ENCODE results near the gene CLCN4. TPM values are rescaled to one million over a fixed set of nuclear protein-coding genes. Genes with fewer than 3 reads are reported as not detected.

CLCN4 gene
- total RNA-seq, 3 donors from 2014 or later, result 2.9 to 4.7 (median 3.7) TPM

- no peak overlapping the region for H3K4me3 ChIP-seq
- H3K36me3 ChIP-seq, result no peaks in the 10 kb centered on the region
- no peak for DNase-seq (ENCODE audit: low spot score in 2 of 2)
- no peaks in the 10 kb centered on the region for H3K9me3 ChIP-seq
- intact Hi-C loops (cut with DNase I; ENCODE audit: low total_unique reads), result no loop called here
- TF ChIP-seq POLR2AphosphoS5 (IDR thresholded peaks at IDR 0.05), result no peak
- TF ChIP-seq POLR2A (IDR thresholded peaks at IDR 0.05), result no peak
- no peak for TF ChIP-seq CTCF (IDR thresholded peaks at IDR 0.05)
- no peaks in the 10 kb centered on the region for H3K4me1 ChIP-seq
- H3K27ac ChIP-seq, result no peak overlapping the region
- peaks cover 0 to 20% of the 10 kb centered on the region in 2 donors for H3K27me3 ChIP-seq
Observed at GRCh38 chrX:10110984-10111363, 45.8 kb upstream of the CLCN4 start.

- H3K36me3 ChIP-seq, result no peaks in the 10 kb centered on the region
- H3K9me3 ChIP-seq, result no peaks in the 10 kb centered on the region
- TF ChIP-seq POLR2A (IDR thresholded peaks at IDR 0.05) (no peak), POLR2AphosphoS5 (IDR thresholded peaks at IDR 0.05) (no peak), CTCF (IDR thresholded peaks at IDR 0.05) (no peak)
- H3K27me3 ChIP-seq, result peaks cover 0 to 20% of the 10 kb centered on the region in 2 donors
- H3K27ac ChIP-seq, result no peak overlapping the region
- H3K4me1 ChIP-seq, result no peaks in the 10 kb centered on the region
- no peak overlapping the region for H3K4me3 ChIP-seq
- no peak for DNase-seq (ENCODE audit: low spot score in 2 of 2)
- intact Hi-C loops (cut with DNase I; ENCODE audit: low total_unique reads), result no loop called here
Observed at GRCh38 chrX:10111364-10112148, 45.2 kb upstream of the CLCN4 start.

- Histone ChIP-seq H3K36me3 (no peaks in the 10 kb centered on the region), H3K27me3 (peaks cover 0 to 26% of the 10 kb centered on the region in 2 donors), H3K9me3 (no peaks in the 10 kb centered on the region), H3K4me3 (no peak overlapping the region), H3K4me1 (no peaks in the 10 kb centered on the region), H3K27ac (no peak overlapping the region)
- intact Hi-C loops (cut with DNase I; ENCODE audit: low total_unique reads), result no loop called here
- no peak for DNase-seq (ENCODE audit: low spot score in 2 of 2)
- TF ChIP-seq POLR2AphosphoS5 (IDR thresholded peaks at IDR 0.05) (no peak), CTCF (IDR thresholded peaks at IDR 0.05) (no peak), POLR2A (IDR thresholded peaks at IDR 0.05) (no peak)
Observed at GRCh38 chrX:10112510-10112909, 44.3 kb upstream of the CLCN4 start.

- Histone ChIP-seq H3K27ac (no peak overlapping the region), H3K9me3 (no peaks in the 10 kb centered on the region), H3K4me3 (no peak overlapping the region), H3K36me3 (no peaks in the 10 kb centered on the region), H3K4me1 (no peaks in the 10 kb centered on the region), H3K27me3 (peaks cover 0 to 21% of the 10 kb centered on the region in 2 donors)
- intact Hi-C loops (cut with DNase I; ENCODE audit: low total_unique reads), result loop anchor here (5.0 kb wide), 2 partner anchors 118 to 942 kb away; no protein-coding TSS in a partner anchor
- DNase-seq (ENCODE audit: low spot score in 2 of 2), result no peak
- TF ChIP-seq CTCF (IDR thresholded peaks at IDR 0.05), result no peak
- TF ChIP-seq POLR2A (IDR thresholded peaks at IDR 0.05), result no peak
- no peak for TF ChIP-seq POLR2AphosphoS5 (IDR thresholded peaks at IDR 0.05)
Observed at GRCh38 chrX:10115082-10115481, 41.7 kb upstream of the CLCN4 start.

GRCh38 chrX:10117301-10117700 is 39.5 kb upstream of the CLCN4 start:
- DNase-seq (ENCODE audit: low spot score in 2 of 2), result no peak
- Histone ChIP-seq H3K4me1 (no peaks in the 10 kb centered on the region), H3K27ac (no peak overlapping the region), H3K27me3 (peaks cover 0 to 6% of the 10 kb centered on the region in 2 donors), H3K36me3 (no peaks in the 10 kb centered on the region), H3K9me3 (no peaks in the 10 kb centered on the region), H3K4me3 (no peak overlapping the region)
- no peak for TF ChIP-seq CTCF (IDR thresholded peaks at IDR 0.05)
- no peak for TF ChIP-seq POLR2A (IDR thresholded peaks at IDR 0.05)
- no peak for TF ChIP-seq POLR2AphosphoS5 (IDR thresholded peaks at IDR 0.05)
- intact Hi-C loops (cut with DNase I; ENCODE audit: low total_unique reads), result loop anchor here (5.0 kb wide), 2 partner anchors 120 to 940 kb away; no protein-coding TSS in a partner anchor

Measured in breast epithelium (tissue), 4 donors.